Common myeloid progenitor, CD34-positive (primary cell): ENCODE results near the gene PCDHGA8.
A peak's percentile ranks its signal among the peaks of the same experiment; 100 is the strongest.
"Not testable (repeated sequence)": the region's sequence is repeated elsewhere in the genome, so short reads cannot be mapped to it uniquely, and the experiment has no call there.

Experiments used
- CTCF ChIA-PET: fragments of 350-600 bp; sonication (Branson Sonifier 250); formaldehyde crosslinking; loops from one replicate; lab custom pipeline; 2021; ENCODE audit warnings: antibody characterized with exemption; lab: Charles Lee
- POLR2A ChIA-PET: fragments of 350-600 bp; sonication (Branson Sonifier 250); formaldehyde crosslinking; loops from one replicate; lab custom pipeline; 2021; ENCODE audit warnings: antibody characterized with exemption; lab: Charles Lee
- DNase-seq, 3 donors: peaks; one replicate each; pipeline versions ENCODE4 v3.0.0 to v3.0.0-alpha.2; 2013
- H3K27ac ChIP-seq, 2 experiments: 1 replicate in 1 of 2; 2 replicates in 1 of 2; pipeline ENCODE4 v1.7.0; 2013; ENCODE audit warnings: inconsistent platforms in 2 of 2, low read length in 2 of 2, mild to moderate bottlenecking in 2 of 2, low read depth in 1 of 2, moderate library complexity in 1 of 2; ENCODE audit not compliant: severe bottlenecking in 2 of 2, insufficient read depth in 1 of 2, poor library complexity in 1 of 2
- H3K27me3 ChIP-seq, 5 experiments: replicated peaks in 2 of 5; 1 replicate in 3 of 5; 2 replicates in 2 of 5; pipeline versions ENCODE4 v1.6.1 to v1.7.0; 2013; ENCODE audit warnings: low read length in 4 of 5, mild to moderate bottlenecking in 2 of 5, moderate library complexity in 2 of 5, inconsistent platforms in 1 of 5; ENCODE audit not compliant: insufficient read depth in 5 of 5, control insufficient read depth in 4 of 5
- H3K36me3 ChIP-seq, 4 experiments: 1 replicate in 2 of 4; 2 replicates in 2 of 4; pipeline versions ENCODE4 v1.6.1 to v1.7.0; 2013; ENCODE audit warnings: low read length in 3 of 4, control low read depth in 1 of 4, mild to moderate bottlenecking in 1 of 4; ENCODE audit not compliant: control insufficient read depth in 4 of 4, insufficient read depth in 4 of 4
- H3K4me1 ChIP-seq, 4 experiments: 1 replicate in 3 of 4; 2 replicates in 1 of 4; pipeline versions ENCODE4 v1.6.1 to v1.7.1; 2013; ENCODE audit warnings: low read length in 3 of 4, mild to moderate bottlenecking in 3 of 4, control low read depth in 1 of 4, inconsistent platforms in 1 of 4, moderate library complexity in 1 of 4; ENCODE audit not compliant: control insufficient read depth in 4 of 4, insufficient read depth in 4 of 4; ENCODE audit errors: control extremely low read depth in 1 of 4
- H3K4me3 ChIP-seq, 7 experiments: 1 replicate in 4 of 7; 2 replicates in 3 of 7; pipeline versions ENCODE4 v1.5.1 to v1.7.0; 2013; ENCODE audit warnings: mild to moderate bottlenecking in 7 of 7, low read length in 6 of 7, moderate library complexity in 6 of 7, inconsistent platforms in 2 of 7, low read depth in 2 of 7, control low read depth in 1 of 7; ENCODE audit not compliant: insufficient read depth in 4 of 7, control insufficient read depth in 1 of 7; ENCODE audit errors: extremely low read depth in 1 of 7
- H3K9me3 ChIP-seq, 5 experiments: 1 replicate in 4 of 5; 2 replicates in 1 of 5; pipeline versions ENCODE4 v1.6.1 to v1.7.1; 2013; ENCODE audit warnings: low read length in 4 of 5, mild to moderate bottlenecking in 2 of 5, inconsistent platforms in 1 of 5, low read depth in 1 of 5, moderate library complexity in 1 of 5; ENCODE audit not compliant: control insufficient read depth in 4 of 5, insufficient read depth in 2 of 5; ENCODE audit errors: control extremely low read depth in 1 of 5
- WGBS: methylation state at CpG from one replicate; pipeline ENCODE4 v1.1.5; 2013; ENCODE audit not compliant: insufficient coverage; 5-methylcytosine and 5-hydroxymethylcytosine counted together

Gene PCDHGA8

DNA sequence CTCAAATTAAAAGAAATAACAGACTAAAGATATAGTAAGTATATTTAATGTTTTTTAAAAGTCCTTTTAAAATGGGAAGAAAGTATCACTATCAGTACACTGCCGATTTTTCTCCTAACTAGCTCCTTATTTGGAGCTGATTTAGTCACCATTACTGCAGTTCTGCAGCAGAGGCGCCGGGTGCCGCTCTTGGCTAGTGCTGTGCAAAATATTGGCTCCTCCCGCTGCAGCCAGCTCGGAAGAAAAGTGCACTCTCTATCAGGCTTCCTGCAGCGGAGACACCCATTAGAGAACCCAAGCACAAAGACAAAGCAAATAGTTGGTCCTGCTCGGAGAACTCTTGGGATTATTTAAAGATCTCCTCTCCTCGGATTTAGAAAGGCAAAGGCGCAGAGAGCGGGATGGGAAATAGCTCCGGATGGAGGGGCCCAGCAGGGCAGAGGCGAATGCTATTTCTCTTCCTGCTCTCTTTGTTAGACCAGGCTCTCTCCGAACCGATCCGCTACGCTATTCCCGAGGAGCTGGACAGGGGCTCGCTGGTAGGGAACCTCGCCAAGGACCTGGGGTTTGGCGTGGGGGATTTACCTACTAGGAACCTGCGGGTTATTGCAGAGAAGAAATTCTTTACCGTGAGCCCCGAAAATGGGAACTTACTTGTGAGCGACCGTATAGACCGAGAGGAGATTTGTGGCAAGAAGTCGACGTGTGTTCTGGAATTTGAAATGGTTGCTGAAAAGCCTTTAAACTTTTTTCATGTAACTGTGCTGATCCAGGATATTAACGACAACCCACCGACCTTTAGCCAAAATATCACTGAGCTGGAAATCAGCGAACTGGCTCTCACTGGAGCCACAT lies 22.2 kb upstream of the PCDHGA8 start, which contains the start of gene PCDHGB3:
Gene PCDHGB3 (plus strand): TSS at position 249 of the 855 bp plus-strand sequence. CDS start 153 bp downstream, at position 402.
- Histone ChIP-seq H3K4me3 (peak within 1 kb of the TSS; percentile 40 to 78 (median 59)), H3K36me3 (peaks cover 0 to 12% (median 0%) of the 10 kb centered on the region in 4 experiments), H3K4me1 (peaks cover 0 to 6% (median under 1%) of the 10 kb centered on the region in 4 experiments), H3K27me3 (peaks cover 13 to 82% (median 23%) of the 10 kb centered on the region in 5 experiments), H3K27ac (no peak within 1 kb of the TSS), H3K9me3 (peaks cover 14 to 75% (median 59%) of the 10 kb centered on the region in 5 experiments)
- DNase-seq: peak; percentile 65 to 85 (median 80)
- WGBS: 16% methylated on average over 32 of the region's 32 CpGs
- ChIA-PET POLR2A (no interaction called here), CTCF (interaction anchor here (0.9 to 3.1 kb wide), 21 partner anchors 10 to 197 kb away, joined by 3 to 17 read pairs (median 4); partner anchors contain the start of genes PCDHGA10, PCDHGA11, PCDHGA12 and PCDHGA4)

DNA sequence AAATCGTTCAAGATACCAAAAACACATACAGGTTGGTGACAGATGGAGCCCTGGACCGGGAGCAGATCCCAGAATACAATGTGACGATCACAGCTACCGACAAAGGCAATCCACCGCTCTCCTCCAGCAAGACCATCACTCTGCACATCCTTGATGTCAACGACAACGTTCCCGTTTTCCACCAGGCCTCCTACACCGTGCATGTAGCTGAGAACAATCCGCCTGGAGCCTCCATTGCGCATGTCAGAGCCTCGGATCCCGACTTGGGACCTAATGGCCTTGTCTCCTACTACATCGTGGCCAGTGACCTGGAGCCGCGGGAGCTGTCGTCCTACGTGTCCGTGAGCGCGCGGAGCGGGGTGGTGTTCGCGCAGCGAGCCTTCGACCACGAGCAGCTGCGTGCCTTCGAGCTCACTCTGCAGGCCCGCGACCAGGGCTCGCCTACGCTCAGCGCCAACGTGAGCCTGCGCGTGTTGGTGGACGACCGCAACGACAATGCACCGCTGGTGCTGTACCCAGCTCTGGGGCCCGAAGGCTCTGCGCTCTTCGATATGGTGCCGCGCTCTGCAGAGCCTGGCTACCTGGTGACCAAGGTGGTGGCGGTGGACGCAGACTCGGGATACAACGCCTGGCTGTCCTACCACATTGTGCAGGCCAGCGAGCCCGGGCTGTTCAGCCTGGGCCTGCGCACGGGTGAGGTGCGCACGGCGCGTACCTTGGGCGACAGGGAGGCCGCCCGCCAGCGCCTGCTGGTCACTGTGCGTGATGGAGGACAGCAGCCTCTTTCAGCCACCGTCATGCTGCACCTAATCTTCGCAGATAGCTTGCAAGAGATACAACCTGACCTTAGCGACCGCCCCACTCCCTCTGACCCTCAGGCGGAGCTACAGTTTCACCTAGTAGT lies 20.6 kb upstream of the PCDHGA8 start:
- Histone ChIP-seq H3K36me3 (peaks cover 0 to 5% (median 0%) of the 10 kb centered on the region in 4 experiments), H3K27me3 (peaks cover 9 to 81% (median 22%) of the 10 kb centered on the region in 5 experiments), H3K9me3 (peaks cover 11 to 70% (median 57%) of the 10 kb centered on the region in 5 experiments), H3K4me3 (no peak overlapping the region), H3K4me1 (peaks cover 0 to 6% (median under 1%) of the 10 kb centered on the region in 4 experiments), H3K27ac (no peak overlapping the region)
- DNase-seq: no peak
- WGBS: 30% methylated on average over 69 of the region's 69 CpGs
- ChIA-PET POLR2A (no interaction called here), CTCF (interaction anchor here (0.8 to 3.1 kb wide), 6 partner anchors 9 to 186 kb away, joined by 3 to 17 read pairs (median 10); partner anchors contain the start of genes PCDHGB2, PCDHGB5 and PCDHGB6)

GRCh38 chr5:141373673-141374317 lies 18.6 kb upstream of the PCDHGA8 start, which contains the start of gene PCDHGA6:
TSS of gene PCDHGA6 (plus strand) at chr5:141373891. CDS start at chr5:141374084, 193 bp downstream.
- ChIA-PET CTCF (interaction anchor here (0.7 to 1.0 kb wide), 3 partner anchors 10 to 17 kb away, joined by 3 to 5 read pairs (median 3); partner anchors contain the start of genes PCDHGA5 and PCDHGB2), POLR2A (no interaction called here)
- H3K9me3 ChIP-seq: peaks cover 11 to 79% (median 62%) of the 10 kb centered on the region in 5 experiments
- peak within 1 kb of the TSS in 3 of 7 experiments; percentile 12 to 35 (median 12) for H3K4me3 ChIP-seq
- peaks cover 0 to 5% (median 0%) of the 10 kb centered on the region in 4 experiments for H3K36me3 ChIP-seq
- H3K4me1 ChIP-seq: peaks cover 0 to 6% (median under 1%) of the 10 kb centered on the region in 4 experiments
- WGBS: 19% methylated on average over 25 of the region's 27 CpGs
- H3K27me3 ChIP-seq: peaks cover 9 to 84% (median 24%) of the 10 kb centered on the region in 5 experiments
- no peak within 1 kb of the TSS for H3K27ac ChIP-seq
- DNase-seq: peak in 2 of 3 donors; percentile 30 to 44

DNA sequence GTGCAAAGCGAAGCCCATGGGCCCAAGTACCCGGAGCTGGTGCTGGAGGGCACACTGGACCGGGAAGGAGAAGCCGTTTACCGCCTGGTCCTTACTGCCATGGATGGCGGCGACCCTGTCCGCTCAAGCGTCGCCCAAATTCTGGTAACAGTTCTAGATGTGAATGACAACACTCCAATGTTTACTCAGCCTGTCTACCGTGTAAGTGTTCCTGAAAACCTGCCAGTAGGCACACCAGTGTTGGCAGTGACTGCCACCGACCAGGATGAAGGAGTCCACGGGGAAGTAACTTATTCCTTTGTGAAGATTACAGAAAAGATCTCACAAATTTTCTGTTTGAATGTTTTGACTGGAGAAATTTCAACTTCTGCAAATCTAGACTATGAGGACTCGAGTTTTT lies 17.8 kb upstream of the PCDHGA8 start:
- peaks cover 13 to 80% (median 64%) of the 10 kb centered on the region in 5 experiments for H3K9me3 ChIP-seq
- no peak for DNase-seq
- peaks cover 0 to 6% (median under 1%) of the 10 kb centered on the region in 4 experiments for H3K4me1 ChIP-seq
- peaks cover 9 to 78% (median 22%) of the 10 kb centered on the region in 5 experiments for H3K27me3 ChIP-seq
- H3K4me3 ChIP-seq: no peak overlapping the region
- H3K36me3 ChIP-seq: peaks cover 0 to 5% (median 0%) of the 10 kb centered on the region in 4 experiments
- WGBS: 55% methylated on average over 12 of the region's 14 CpGs
- CTCF ChIA-PET: interaction anchor here (0.7 to 1.0 kb wide), 2 partner anchors 11 to 14 kb away, joined by 3 to 5 read pairs; partner anchors contain the start of genes PCDHGA5 and PCDHGB2
- H3K27ac ChIP-seq: no peak overlapping the region
- POLR2A ChIA-PET: no interaction called here

DNA sequence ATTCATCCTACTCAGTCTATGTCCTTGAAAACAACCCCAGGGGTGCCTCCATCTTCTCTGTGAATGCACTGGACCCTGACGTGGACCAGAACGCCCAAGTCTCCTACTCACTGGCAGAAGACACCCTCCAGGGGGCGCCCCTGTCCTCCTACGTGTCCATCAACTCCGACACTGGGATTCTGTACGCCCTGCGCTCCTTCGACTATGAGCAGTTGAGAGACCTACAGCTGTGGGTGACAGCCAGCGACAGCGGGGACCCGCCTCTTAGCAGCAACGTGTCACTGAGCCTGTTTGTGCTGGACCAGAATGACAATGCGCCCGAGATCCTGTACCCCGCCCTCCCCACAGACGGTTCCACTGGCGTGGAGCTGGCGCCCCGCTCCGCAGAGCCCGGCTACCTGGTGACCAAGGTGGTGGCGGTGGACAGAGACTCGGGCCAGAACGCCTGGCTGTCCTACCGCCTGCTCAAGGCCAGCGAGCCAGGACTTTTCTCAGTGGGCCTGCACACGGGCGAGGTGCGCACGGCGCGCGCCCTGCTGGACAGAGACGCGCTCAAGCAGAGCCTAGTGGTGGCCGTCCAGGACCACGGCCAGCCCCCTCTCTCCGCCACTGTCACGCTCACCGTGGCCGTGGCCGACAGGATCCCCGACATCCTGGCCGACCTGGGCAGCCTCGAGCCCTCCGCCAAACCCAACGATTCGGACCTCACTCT lies 16.8 kb upstream of the PCDHGA8 start:
- DNase-seq, H3K36me3 ChIP-seq, H3K27ac ChIP-seq, POLR2A ChIA-PET, H3K4me3 ChIP-seq, H3K4me1 ChIP-seq: not testable (repeated sequence)
- Histone ChIP-seq H3K9me3 (peaks cover 13 to 77% (median 62%) of the 10 kb centered on the region in 5 experiments), H3K27me3 (peaks cover 9 to 71% (median 19%) of the 10 kb centered on the region in 5 experiments)
- 38% methylated on average over 17 of the region's 48 CpGs for WGBS
- CTCF ChIA-PET: interaction anchor here (0.6 kb wide), 1 partner anchor 764 kb away, joined by 3 read pairs; no protein-coding TSS in a partner anchor
